Ovary (tissue), 9 donors: Measurements from ENCODE around the gene DDX4. TPM values are rescaled to one million over a fixed set of nuclear protein-coding genes. Genes with fewer than 3 reads are reported as not detected.
A peak's percentile ranks its signal among the peaks of the same experiment; 100 is the strongest.

ENCODE experiments used
- DNase-seq, 5 donors: peaks; one replicate each; pipeline ENCODE4 v3.0.0-alpha.2; 2019 to 2020
- H3K27ac ChIP-seq, 2 donors: fragments of 200-600 bp; one replicate each; pipeline versions ENCODE4 v1.5.1 to v1.8.0; 2019 to 2022
- H3K27me3 ChIP-seq: fragments of 200-600 bp; one replicate; pipeline ENCODE4 v1.8.0; 2022
- H3K36me3 ChIP-seq: fragments of 200-600 bp; sonication (generic); one replicate; pipeline ENCODE4 v1.5.1; 2019
- H3K4me1 ChIP-seq: one replicate; pipeline ENCODE4 v1.8.1; 2013; ENCODE audit warnings: mild to moderate bottlenecking, moderate library complexity; ENCODE audit not compliant: insufficient read depth
- H3K4me3 ChIP-seq: fragments of 200-600 bp; sonication (generic); one replicate; pipeline ENCODE4 v1.5.1; 2017
- H3K9me3 ChIP-seq, 2 donors: fragments of 200-600 bp in 1 of 2; sonication (generic) in 1 of 2; one replicate each; pipeline versions ENCODE4 v1.5.1 to v1.8.1; 2013 to 2019; ENCODE audit warnings: mild to moderate bottlenecking in 1 of 2, moderate library complexity in 1 of 2
- EP300 ChIP-seq: sonication (generic); formaldehyde crosslinking; IDR thresholded peaks from one replicate; pipeline ENCODE4 v1.6.1; 2017; ENCODE audit warnings: antibody characterized with exemption
- POLR2A ChIP-seq: fragments of 450-650 bp; IDR thresholded peaks from one replicate; pipeline ENCODE4 v1.6.1; 2017; ENCODE audit warnings: antibody characterized with exemption, mild to moderate bottlenecking, moderate library complexity
- WGBS, 3 donors: extraction: QIAGEN DNeasy Blood & Tissue Kit in 1 of 3; methylation state at CpG; one replicate each; pipeline versions ENCODE4 v1.1.5 to v1.1.7; 2013 to 2017; 5-methylcytosine and 5-hydroxymethylcytosine counted together
- intact Hi-C, 4 donors: fragments of 100-400 bp; cut with DNase I; formaldehyde crosslinking; loops; one replicate each; pipeline versions ENCODE4 v1.11.0 to v1.15.1; 2022 to 2023
- polyA plus RNA-seq, 2 donors: library from polyadenylated mRNA; stranded (reverse); fragments of 200-250 nt in 1 of 2; fragments of 350-450 nt in 1 of 2; fragmentation: Illumina TruSeq in 1 of 2; extraction: RNeasy Lipid Tissue Mini Kit (QIAGEN cat#74804) in 1 of 2; gene quantifications; one replicate each; pipeline ENCODE4 v1.2.3, GENCODE V29; 2013 to 2014
- total RNA-seq, 7 donors: library from RNA; depleted of rRNA in 2 of 7; stranded (reverse); fragments of >200 nt in 2 of 7; fragmentation: NEBNext Ultra II Directional in 3 of 7; extraction: Animal tissue kit (Norgen Biotek cat#: 25700) in 3 of 7; gene quantifications; one replicate each; pipeline versions ENCODE4 v1.1.0 to v1.2.4, GENCODE V29; 2016 to 2023
- TF ChIP-seq, protein P1 (sequence below), 3 donors: fragments of 450-650 bp in 2 of 3; fragments of 200-600 bp in 1 of 3; IDR thresholded peaks; one replicate each; pipeline versions ENCODE4 v1.5.1 to v1.8.0; 2016 to 2022; ENCODE audit warnings: antibody characterized with exemption in 3 of 3, mild to moderate bottlenecking in 1 of 3
- donor health status: DM: no; HTN: no; CAD: no; lungs with moderate emphysema.
- donor health status: DM: no; HTN: no; CAD: no.
- donor health status: Bipolar disorder and iron deficiency.
- donor health status: DM: yes; HTN: yes; CAD: no.
- donor health status: DM: no; HTN: no; CAD: no.
- donor health status: DM: yes; HTN: yes; CAD: no.

The DDX4 gene
- total and polyA plus RNA-seq, 9 donors: 0.63 TPM; not detected in 8

DNA sequence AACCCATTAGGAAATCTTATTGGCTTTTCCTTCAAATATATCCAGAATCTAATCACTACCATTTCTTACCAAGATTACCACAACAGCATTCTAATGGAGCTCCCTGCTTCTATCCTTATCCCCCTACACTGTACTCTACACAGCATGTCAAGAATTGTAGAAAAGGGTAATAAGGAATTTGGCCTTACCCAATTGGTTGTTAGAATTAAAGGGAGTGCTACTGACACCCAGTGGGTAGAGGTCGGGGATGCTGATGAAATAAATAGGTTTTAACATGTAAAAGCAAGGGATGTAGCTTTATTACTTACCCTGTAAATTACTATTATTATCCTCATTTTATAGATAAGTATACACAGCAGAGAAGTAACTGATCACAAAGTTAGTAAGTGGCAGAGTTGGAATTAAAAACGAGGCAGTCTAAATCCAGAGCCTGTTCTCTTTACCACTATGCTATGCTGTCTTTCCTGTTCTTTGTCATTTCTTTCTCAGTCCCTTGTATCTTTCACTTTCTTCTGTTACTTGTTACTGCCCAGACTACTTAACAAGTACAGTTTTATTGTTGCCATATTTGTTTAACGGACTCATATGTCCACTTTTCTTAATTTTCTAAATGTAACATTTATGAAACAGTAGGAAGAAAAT lies 36.3 kb upstream of the DDX4 start:
- Histone ChIP-seq H3K36me3 (no peaks in the 10 kb centered on the region), H3K9me3 (no peaks in the 10 kb centered on the region), H3K4me1 (no peaks in the 10 kb centered on the region), H3K27ac (no peak overlapping the region), H3K27me3 (no peaks in the 10 kb centered on the region), H3K4me3 (no peak overlapping the region)
- no peak for DNase-seq
- 83 to 93% (median 92%) methylated on average over 3 of the region's 3 CpGs for WGBS, 3 donors
- TF ChIP-seq, protein P1, sequence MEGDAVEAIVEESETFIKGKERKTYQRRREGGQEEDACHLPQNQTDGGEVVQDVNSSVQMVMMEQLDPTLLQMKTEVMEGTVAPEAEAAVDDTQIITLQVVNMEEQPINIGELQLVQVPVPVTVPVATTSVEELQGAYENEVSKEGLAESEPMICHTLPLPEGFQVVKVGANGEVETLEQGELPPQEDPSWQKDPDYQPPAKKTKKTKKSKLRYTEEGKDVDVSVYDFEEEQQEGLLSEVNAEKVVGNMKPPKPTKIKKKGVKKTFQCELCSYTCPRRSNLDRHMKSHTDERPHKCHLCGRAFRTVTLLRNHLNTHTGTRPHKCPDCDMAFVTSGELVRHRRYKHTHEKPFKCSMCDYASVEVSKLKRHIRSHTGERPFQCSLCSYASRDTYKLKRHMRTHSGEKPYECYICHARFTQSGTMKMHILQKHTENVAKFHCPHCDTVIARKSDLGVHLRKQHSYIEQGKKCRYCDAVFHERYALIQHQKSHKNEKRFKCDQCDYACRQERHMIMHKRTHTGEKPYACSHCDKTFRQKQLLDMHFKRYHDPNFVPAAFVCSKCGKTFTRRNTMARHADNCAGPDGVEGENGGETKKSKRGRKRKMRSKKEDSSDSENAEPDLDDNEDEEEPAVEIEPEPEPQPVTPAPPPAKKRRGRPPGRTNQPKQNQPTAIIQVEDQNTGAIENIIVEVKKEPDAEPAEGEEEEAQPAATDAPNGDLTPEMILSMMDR (IDR thresholded peaks at IDR 0.05): no peak
- TF ChIP-seq EP300 (no peak), POLR2A (no peak)
- intact Hi-C loops: no loop called here

DNA sequence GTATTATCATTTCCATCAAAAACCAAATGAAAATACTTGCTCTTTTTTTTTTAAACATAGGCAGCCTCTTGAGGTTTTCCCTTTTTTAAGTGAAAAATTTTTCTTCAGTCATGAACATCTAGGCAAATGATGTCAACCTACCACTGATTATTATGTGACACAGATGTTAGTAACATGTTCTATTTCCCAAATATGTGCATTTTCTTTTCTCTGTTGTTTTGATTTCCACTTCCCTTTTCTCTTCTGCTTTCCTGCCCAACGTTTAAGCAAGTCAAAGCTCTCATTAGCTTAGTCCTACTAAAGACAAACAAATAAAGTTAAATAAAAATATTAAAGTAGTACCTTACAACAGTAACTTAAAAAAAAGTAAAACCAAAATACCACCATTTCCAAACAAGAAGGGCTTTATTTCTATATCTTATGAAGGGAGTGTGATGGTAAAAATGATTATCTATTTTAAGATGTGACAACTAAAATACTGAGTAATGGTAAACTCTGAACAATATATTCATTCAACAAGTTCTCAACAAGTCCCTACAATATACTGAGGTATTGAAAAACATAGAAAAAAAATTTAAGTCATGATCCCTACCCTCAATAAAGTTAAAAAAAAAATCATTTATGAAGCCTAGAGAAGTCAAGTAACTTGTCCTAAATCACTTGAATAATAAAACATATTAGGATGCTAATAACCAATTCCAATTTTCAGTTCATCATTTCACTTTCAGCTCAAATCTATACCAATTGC lies 35.1 kb upstream of the DDX4 start:
- H3K4me3 ChIP-seq: no peak overlapping the region
- no peak overlapping the region for H3K27ac ChIP-seq
- TF ChIP-seq EP300 (no peak), POLR2A (no peak)
- TF ChIP-seq, protein P1 (IDR thresholded peaks at IDR 0.05): no peak
- no peaks in the 10 kb centered on the region for H3K4me1 ChIP-seq
- no peak for DNase-seq
- WGBS, 3 donors: 5 to 12% (median 10%) methylated on average over 1 of the region's 1 CpG
- no peaks in the 10 kb centered on the region for H3K36me3 ChIP-seq
- H3K9me3 ChIP-seq: no peaks in the 10 kb centered on the region
- intact Hi-C loops: no loop called here
- H3K27me3 ChIP-seq: no peaks in the 10 kb centered on the region

DNA sequence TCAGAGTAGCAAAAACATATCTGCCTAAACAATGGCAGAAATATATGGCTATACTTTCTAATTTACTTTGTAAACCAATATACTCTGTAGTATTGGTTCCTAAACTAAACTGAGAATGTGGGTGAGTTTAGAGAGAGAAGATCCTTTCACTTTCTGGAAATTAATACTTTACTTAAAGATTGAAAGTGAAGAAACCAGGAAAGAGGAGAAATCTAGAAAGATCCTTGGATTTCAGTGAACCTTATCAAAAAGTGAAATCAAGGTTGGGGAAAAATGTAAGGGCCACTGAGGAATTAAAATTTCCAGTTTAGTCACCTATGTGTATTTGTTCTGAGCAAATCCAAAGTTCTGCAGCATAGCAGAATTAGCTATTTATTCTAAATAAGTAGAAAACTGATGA lies 31.6 kb upstream of the DDX4 start:
- TF ChIP-seq EP300 (no peak), POLR2A (no peak)
- TF ChIP-seq, protein P1 (IDR thresholded peaks at IDR 0.05): no peak
- no peak for DNase-seq
- Histone ChIP-seq H3K36me3 (no peaks in the 10 kb centered on the region), H3K27me3 (no peaks in the 10 kb centered on the region), H3K27ac (no peak overlapping the region), H3K4me1 (peaks cover 3% of the 10 kb centered on the region), H3K4me3 (no peak overlapping the region), H3K9me3 (no peaks in the 10 kb centered on the region)
- intact Hi-C loops: no loop called here

DNA sequence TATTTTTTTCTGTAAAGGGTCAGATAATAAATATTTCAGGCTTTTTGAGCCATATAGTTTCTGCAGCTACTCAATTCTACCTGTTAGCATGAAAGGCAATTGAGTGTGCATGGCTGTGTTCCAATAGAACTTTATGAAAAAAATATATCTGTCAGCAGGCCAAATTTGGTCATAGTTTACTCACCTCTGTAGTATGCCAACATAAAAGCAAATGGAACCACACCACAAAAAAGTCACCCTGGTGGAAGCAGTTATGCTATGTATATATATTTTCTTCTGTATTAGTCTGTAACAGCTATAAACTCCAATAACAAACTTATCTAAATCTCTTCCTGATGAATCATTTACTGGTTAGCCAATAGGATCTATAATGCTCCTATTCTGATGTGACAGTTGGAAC lies 29.1 kb upstream of the DDX4 start:
- H3K36me3 ChIP-seq: no peaks in the 10 kb centered on the region
- no peaks in the 10 kb centered on the region for H3K27me3 ChIP-seq
- no peak overlapping the region for H3K27ac ChIP-seq
- no peak for DNase-seq
- H3K4me1 ChIP-seq: peaks cover 8% of the 10 kb centered on the region
- H3K4me3 ChIP-seq: no peak overlapping the region
- no peak for TF ChIP-seq EP300
- no peaks in the 10 kb centered on the region for H3K9me3 ChIP-seq
- intact Hi-C loops: no loop called here

DNA sequence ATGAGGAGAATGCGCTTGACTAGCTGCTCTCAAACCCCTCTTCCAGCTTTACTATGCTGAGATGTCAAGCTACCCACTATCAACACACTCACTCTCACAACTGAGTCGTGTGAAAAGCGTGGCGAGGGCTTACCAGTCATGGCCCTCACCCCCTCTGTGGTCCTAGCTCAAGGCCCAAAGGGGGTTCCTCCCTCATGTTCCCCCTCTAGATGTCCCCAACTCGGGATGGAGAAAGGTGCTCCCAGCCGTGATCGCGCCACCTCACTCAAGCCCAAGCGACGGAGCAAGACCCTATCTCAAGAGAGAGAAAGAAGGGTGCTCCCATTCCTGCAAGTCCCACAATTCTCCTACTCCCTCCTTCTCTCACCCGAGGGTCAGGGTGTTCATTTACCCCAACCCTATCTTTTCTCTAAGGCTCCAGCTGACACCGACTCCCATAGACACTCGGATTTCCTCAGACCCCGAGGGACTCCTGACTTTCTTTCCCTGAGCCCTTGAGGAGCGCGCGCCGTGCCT lies 26.3 kb upstream of the DDX4 start:
- WGBS, 3 donors: 5 to 9% (median 7%) methylated on average over 18 of the region's 18 CpGs
- no peak for TF ChIP-seq EP300
- TF ChIP-seq, protein P1 (IDR thresholded peaks at IDR 0.05): no peak
- TF ChIP-seq POLR2A: no peak
- H3K27me3 ChIP-seq: no peaks in the 10 kb centered on the region
- H3K4me3 ChIP-seq: peak overlapping the region; percentile 54
- intact Hi-C loops: no loop called here
- no peaks in the 10 kb centered on the region for H3K9me3 ChIP-seq
- peaks cover 8% of the 10 kb centered on the region for H3K4me1 ChIP-seq
- H3K27ac ChIP-seq: peak overlapping the region in 1 of 2 donors; percentile 3
- peak in 1 of 5 donors; percentile 31 for DNase-seq
- H3K36me3 ChIP-seq: no peaks in the 10 kb centered on the region
